ENCODE measurements around the gene ORM1. TPM values are rescaled to one million over a fixed set of nuclear protein-coding genes. Genes with fewer than 3 reads are reported as not detected.

Gene ORM1
- total RNA-seq, 1 experiment from 2014 or later, result 27.5 TPM

DNA sequence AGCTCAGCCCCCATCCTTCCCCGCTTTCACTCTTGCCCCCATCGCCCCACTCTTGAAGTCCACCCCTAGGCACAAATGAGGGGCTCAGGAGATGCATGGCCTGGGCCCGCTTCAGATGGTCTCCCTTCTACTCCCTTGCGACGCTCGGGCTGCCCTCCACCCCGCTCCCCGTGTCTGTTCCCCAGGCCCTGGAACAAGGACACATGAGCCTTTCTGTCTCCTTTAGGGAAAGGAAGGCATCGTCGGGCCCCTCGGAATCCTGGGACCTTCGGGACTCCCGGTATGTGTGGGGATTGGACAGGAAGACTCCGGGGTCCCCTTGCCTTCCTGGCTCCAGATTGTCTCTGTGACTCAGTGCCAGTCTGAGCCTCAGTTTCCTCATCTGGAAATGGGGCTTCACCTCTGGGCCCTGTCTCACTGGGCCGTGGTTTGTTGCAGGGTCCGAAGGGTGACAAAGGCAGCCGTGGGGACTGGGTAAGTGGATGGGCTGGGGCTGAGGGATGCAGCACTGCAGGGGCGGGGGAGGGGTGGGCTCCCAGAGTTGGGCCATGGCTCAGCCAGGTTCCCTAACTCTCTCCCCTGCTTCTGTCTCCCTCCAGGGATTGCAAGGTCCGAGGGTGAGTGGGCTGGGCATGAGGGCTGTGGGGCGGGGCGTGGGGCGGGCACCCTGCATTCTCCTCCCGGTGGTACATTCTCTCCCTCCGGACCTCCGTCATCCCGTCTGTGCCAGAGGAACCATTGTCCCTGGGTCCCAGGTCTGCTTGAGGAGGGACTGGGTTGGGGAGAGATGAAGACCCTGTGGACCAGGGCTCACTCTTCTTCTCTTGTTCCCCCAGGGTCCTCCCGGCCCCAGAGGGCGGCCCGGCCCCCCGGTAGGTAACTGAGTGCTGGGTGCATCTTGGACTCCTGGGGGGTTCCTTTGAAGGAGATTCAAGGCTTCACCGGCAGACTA, 21.8 kb upstream of the ORM1 start:
- H3K9me3 ChIP-seq, result no peaks in the 10 kb centered on the region
- H3K27ac Mint-ChIP-seq (ENCODE audit: unreplicated experiment), result no peak overlapping the region
- H3K36me3 Mint-ChIP-seq (ENCODE audit: insufficient read depth, unreplicated experiment), result peaks cover 13% of the 10 kb centered on the region
- H3K4me1 Mint-ChIP-seq (ENCODE audit: low read depth, unreplicated experiment), result no peaks in the 10 kb centered on the region
- no peaks in the 10 kb centered on the region for H3K27me3 ChIP-seq (replicated peaks; ENCODE audit: control insufficient read depth, insufficient read depth, low read length)
- no TSS peak for BruUV-seq (replicated peaks)
- ChIA-PET POLR2A (no interaction called here), CTCF (interaction anchor here (1.1 kb wide), 1 partner anchor 146 kb away, joined by 4 read pairs; no protein-coding TSS in a partner anchor)
- no peaks in the 10 kb centered on the region for H3K9me3 Mint-ChIP-seq (ENCODE audit: unreplicated experiment)
- no peaks in the 10 kb centered on the region for H3K27me3 Mint-ChIP-seq (ENCODE audit: insufficient read depth, unreplicated experiment)
- no peak for DNase-seq
- H3K4me3 ChIP-seq (ENCODE audit: low read depth, low read length), result no peak overlapping the region
- intact Hi-C loops (cut with micrococcal nuclease; ENCODE audit: unreplicated experiment), result no loop called here
- H3K4me3 Mint-ChIP-seq (ENCODE audit: unreplicated experiment), result no peak overlapping the region
- TF ChIP-seq CTCF (IDR thresholded peaks at IDR 0.05; ENCODE audit: insufficient read depth in 1 of 2, low read depth in 1 of 2, low read length in 1 of 2, severe bottlenecking in 1 of 2, unreplicated experiment in 1 of 2), result no peak
- H3K4me1 ChIP-seq, result no peaks in the 10 kb centered on the region
- H3K36me3 ChIP-seq (ENCODE audit: control insufficient read depth, insufficient read depth, low read length), result no peaks in the 10 kb centered on the region; the same call in 1 of the 2 replicates

- no peaks in the 10 kb centered on the region for H3K4me1 Mint-ChIP-seq (ENCODE audit: low read depth, unreplicated experiment)
- CTCF ChIA-PET, result no interaction called here
- no TSS peak for BruUV-seq (replicated peaks)
Measured at GRCh38 chr9:114301798-114302565, 20.9 kb upstream of the ORM1 start.

More at GRCh38 chr9:114301798-114302565, 20.9 kb upstream of the ORM1 start:
- H3K9me3 ChIP-seq, result no peaks in the 10 kb centered on the region
- no peaks in the 10 kb centered on the region for H3K27me3 ChIP-seq (replicated peaks; ENCODE audit: control insufficient read depth, insufficient read depth, low read length)
- no peaks in the 10 kb centered on the region; the same call in 1 of the 2 replicates for H3K36me3 ChIP-seq (ENCODE audit: control insufficient read depth, insufficient read depth, low read length)
- H3K36me3 Mint-ChIP-seq (ENCODE audit: insufficient read depth, unreplicated experiment), result peaks cover 16% of the 10 kb centered on the region
- H3K4me1 ChIP-seq, result no peaks in the 10 kb centered on the region
- no peak for DNase-seq
- intact Hi-C loops (cut with micrococcal nuclease; ENCODE audit: unreplicated experiment), result no loop called here
- H3K4me3 ChIP-seq (ENCODE audit: low read depth, low read length), result no peak overlapping the region
- no peaks in the 10 kb centered on the region for H3K27me3 Mint-ChIP-seq (ENCODE audit: insufficient read depth, unreplicated experiment)
- no peak for TF ChIP-seq CTCF (IDR thresholded peaks at IDR 0.05; ENCODE audit: insufficient read depth in 1 of 2, low read depth in 1 of 2, low read length in 1 of 2, severe bottlenecking in 1 of 2, unreplicated experiment in 1 of 2)
- no peak overlapping the region for H3K4me3 Mint-ChIP-seq (ENCODE audit: unreplicated experiment)
- H3K27ac Mint-ChIP-seq (ENCODE audit: unreplicated experiment), result no peak overlapping the region
- POLR2A ChIA-PET, result no interaction called here
- no peaks in the 10 kb centered on the region for H3K9me3 Mint-ChIP-seq (ENCODE audit: unreplicated experiment)

Data from Caco-2 (cell line).